ENCODE data around the gene ZSWIM8. TPM values are rescaled to one million over a fixed set of nuclear protein-coding genes. Genes with fewer than 3 reads are reported as not detected.

ZSWIM8 gene
- total and polyA plus RNA-seq, 10 of the 15 experiments (the other 5 are each of a cell fraction or from before 2014, with no cell fraction given) = 7.8 to 47.1 (median 23.6) TPM

DNA sequence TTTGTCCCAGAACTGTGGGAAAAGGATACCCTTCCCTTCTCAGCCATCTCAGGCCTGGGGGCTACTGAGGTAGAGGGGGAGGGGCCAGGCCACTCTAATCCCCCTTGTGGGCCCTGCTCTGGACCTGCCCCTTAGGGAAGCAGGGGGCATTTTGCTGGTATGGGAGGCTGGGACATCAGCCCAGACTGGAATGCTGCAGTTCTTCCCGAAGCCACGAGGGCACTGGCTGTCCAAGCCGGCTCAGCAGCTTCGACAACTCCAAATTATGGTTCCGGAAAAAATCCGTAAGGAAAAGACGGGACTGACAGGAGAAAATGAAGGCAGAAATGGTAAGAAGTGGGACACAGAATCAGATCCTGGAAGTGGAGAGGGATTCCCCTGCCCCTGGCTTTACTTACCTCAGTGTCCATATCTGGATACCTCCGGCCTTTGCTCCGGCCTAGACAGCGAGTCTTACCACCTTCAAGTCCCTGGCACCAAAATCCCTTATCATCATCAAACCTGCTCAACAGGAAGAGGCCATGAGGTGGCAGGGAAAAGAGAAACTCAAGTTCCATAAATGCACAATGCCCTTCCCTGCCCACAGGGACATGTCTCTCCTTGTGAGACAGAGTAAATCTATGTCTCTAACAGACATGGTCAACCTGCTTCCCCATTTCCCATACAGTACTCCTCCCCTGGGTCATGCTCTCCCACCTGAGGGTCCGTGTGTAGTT is 17.0 kb downstream of the ZSWIM8 start (continued):
- TF ChIP-seq POLR2AphosphoS5 (IDR thresholded peaks at IDR 0.05; ENCODE audit: low read length) = 0 out of 2 replicates have a peak, but pooled peaks have one; percentile 10
- TF ChIP-seq, protein P1, sequence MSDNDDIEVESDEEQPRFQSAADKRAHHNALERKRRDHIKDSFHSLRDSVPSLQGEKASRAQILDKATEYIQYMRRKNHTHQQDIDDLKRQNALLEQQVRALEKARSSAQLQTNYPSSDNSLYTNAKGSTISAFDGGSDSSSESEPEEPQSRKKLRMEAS (IDR thresholded peaks at IDR 0.05; ENCODE audit: low read depth, low read length) = no peak
- TF ChIP-seq RB1 (IDR thresholded peaks at IDR 0.05; ENCODE audit: borderline replicate concordance) = no peak
- 0 out of 2 replicates have a peak, but pooled peaks have one; percentile 14 for TF ChIP-seq IKZF1 (conservative IDR thresholded peaks at IDR 0.05)
- TF ChIP-seq, protein P2, sequence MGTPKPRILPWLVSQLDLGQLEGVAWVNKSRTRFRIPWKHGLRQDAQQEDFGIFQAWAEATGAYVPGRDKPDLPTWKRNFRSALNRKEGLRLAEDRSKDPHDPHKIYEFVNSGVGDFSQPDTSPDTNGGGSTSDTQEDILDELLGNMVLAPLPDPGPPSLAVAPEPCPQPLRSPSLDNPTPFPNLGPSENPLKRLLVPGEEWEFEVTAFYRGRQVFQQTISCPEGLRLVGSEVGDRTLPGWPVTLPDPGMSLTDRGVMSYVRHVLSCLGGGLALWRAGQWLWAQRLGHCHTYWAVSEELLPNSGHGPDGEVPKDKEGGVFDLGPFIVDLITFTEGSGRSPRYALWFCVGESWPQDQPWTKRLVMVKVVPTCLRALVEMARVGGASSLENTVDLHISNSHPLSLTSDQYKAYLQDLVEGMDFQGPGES (IDR thresholded peaks at IDR 0.05) = no peak

DNA sequence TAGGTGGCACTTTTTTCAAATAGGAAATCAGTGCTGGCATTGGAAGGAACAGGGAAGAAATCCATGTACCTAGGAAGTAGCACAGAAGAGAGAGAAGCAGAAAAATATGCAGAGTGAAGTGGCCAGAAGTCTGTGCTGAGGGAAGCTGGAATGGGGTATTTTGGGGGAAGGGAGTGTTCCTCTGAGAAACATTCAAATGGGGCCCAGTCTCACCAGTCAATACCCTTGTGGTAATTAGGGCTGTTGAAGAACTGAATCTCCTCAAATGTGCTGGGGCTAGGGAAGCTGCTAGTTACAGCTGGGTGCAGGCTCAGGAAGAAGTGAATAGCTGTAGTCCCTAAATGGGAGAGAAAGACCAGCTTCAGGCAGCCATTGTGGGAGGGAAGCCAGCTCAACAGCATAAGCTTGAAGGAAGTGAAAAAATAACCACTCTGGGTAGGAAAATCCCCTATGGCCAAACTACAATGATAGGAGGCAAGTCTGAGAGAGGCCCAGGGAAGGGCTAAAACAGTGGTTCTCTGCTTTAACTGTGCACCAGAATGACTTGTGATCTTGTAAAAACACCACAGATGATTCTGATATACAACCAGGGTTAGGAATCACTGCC is 18.4 kb downstream of the ZSWIM8 start:
- ATAC-seq (peak; percentile 95), DNase-seq (ENCODE audit: low read depth, low spot score) (peak; percentile 81), FAIRE-seq (peak; percentile 99)
- peak overlapping the region; percentile 73 for H3K9ac ChIP-seq (ENCODE audit: control insufficient read depth, insufficient read depth, low read length)
- intact Hi-C loops (cut with micrococcal nuclease; ENCODE audit: unreplicated experiment) (no loop called here), in situ Hi-C loops (cut with MboI) (no loop called here)
- no TSS peak for BruUV-seq (replicated peaks)
- H3K4me2 ChIP-seq (ENCODE audit: control insufficient read depth, insufficient read depth) = peak overlapping the region; percentile 50
- POLR2A ChIA-PET = interaction anchor here (0.5 to 3.5 kb wide), 15 partner anchors 8 to 758 kb away, joined by 3 to 15 read pairs (median 3); partner anchors contain the start of gene CHCHD1
- SMC1A ChIA-PET (ENCODE audit: uncharacterized antibody, unreplicated experiment) = interaction anchor here (0.6 to 3.4 kb wide), 16 partner anchors 9 to 260 kb away, joined by 3 to 18 read pairs (median 4); partner anchors contain the start of genes CHCHD1 and SEC24C
- H3K27me3 ChIP-seq (replicated peaks in 1 of 2; ENCODE audit: control insufficient read depth in 2 of 2, insufficient read depth in 2 of 2, low read length in 1 of 2) = no peaks in the 10 kb centered on the region
- peaks cover 26 to 32% of the 10 kb centered on the region in 2 experiments; a peak in 3 of 4 replicates for H3K36me3 ChIP-seq (ENCODE audit: control insufficient read depth in 2 of 2, insufficient read depth in 2 of 2, low read length in 1 of 2)
- RAD21 ChIA-PET (ENCODE audit: unreplicated experiment) = interaction anchor here (0.7 to 2.2 kb wide), 11 partner anchors 12 to 385 kb away, joined by 3 to 21 read pairs (median 3); partner anchors contain the start of genes CHCHD1 and ZSWIM8
- H2AFZ ChIP-seq (ENCODE audit: control insufficient read depth, low read depth, low read length) = peak overlapping the region; percentile 64
- peaks cover 13% of the 10 kb centered on the region for H3K79me2 ChIP-seq (ENCODE audit: control insufficient read depth, insufficient read depth, low read length)
- H3K27ac ChIP-seq (ENCODE audit: control insufficient read depth, insufficient read depth) = peak overlapping the region; percentile 97
- H4K20me1 ChIP-seq (ENCODE audit: control insufficient read depth, insufficient read depth) = no peaks in the 10 kb centered on the region
- H3K9me3 ChIP-seq (replicated peaks; ENCODE audit: control insufficient read depth, insufficient read depth, low read length) = no peaks in the 10 kb centered on the region
- no peak overlapping the region for H3K4me3 ChIP-seq
- CTCF ChIA-PET = interaction anchor here (0.9 to 4.0 kb wide), 7 partner anchors 9 to 197 kb away, joined by 3 to 19 read pairs (median 4); partner anchors contain the start of gene CHCHD1
- peaks cover 25% of the 10 kb centered on the region for H3K4me1 ChIP-seq (ENCODE audit: control insufficient read depth, insufficient read depth, low read length)
- TF ChIP-seq, protein P3, sequence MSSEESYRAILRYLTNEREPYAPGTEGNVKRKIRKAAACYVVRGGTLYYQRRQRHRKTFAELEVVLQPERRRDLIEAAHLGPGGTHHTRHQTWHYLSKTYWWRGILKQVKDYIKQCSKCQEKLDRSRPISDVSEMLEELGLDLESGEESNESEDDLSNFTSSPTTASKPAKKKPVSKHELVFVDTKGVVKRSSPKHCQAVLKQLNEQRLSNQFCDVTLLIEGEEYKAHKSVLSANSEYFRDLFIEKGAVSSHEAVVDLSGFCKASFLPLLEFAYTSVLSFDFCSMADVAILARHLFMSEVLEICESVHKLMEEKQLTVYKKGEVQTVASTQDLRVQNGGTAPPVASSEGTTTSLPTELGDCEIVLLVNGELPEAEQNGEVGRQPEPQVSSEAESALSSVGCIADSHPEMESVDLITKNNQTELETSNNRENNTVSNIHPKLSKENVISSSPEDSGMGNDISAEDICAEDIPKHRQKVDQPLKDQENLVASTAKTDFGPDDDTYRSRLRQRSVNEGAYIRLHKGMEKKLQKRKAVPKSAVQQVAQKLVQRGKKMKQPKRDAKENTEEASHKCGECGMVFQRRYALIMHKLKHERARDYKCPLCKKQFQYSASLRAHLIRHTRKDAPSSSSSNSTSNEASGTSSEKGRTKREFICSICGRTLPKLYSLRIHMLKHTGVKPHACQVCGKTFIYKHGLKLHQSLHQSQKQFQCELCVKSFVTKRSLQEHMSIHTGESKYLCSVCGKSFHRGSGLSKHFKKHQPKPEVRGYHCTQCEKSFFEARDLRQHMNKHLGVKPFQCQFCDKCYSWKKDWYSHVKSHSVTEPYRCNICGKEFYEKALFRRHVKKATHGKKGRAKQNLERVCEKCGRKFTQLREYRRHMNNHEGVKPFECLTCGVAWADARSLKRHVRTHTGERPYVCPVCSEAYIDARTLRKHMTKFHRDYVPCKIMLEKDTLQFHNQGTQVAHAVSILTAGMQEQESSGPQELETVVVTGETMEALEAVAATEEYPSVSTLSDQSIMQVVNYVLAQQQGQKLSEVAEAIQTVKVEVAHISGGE (CRISPR knock-in tag; IDR thresholded peaks at IDR 0.05) = no peak
- TF ChIP-seq, protein P4, sequence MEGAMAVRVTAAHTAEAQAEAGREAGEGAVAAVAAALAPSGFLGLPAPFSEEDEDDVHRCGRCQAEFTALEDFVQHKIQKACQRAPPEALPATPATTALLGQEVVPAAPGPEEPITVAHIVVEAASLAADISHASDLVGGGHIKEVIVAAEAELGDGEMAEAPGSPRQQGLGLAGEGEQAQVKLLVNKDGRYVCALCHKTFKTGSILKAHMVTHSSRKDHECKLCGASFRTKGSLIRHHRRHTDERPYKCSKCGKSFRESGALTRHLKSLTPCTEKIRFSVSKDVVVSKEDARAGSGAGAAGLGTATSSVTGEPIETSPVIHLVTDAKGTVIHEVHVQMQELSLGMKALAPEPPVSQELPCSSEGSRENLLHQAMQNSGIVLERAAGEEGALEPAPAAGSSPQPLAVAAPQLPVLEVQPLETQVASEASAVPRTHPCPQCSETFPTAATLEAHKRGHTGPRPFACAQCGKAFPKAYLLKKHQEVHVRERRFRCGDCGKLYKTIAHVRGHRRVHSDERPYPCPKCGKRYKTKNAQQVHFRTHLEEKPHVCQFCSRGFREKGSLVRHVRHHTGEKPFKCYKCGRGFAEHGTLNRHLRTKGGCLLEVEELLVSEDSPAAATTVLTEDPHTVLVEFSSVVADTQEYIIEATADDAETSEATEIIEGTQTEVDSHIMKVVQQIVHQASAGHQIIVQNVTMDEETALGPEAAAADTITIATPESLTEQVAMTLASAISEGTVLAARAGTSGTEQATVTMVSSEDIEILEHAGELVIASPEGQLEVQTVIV (IDR thresholded peaks at IDR 0.05; ENCODE audit: borderline replicate concordance, partially characterized antibody) = no peak
- no peak for TF ChIP-seq STAT3 (IDR thresholded peaks at IDR 0.05; ENCODE audit: low read depth, low read length)

Measured in GM12878 (cell line).